ENCODE measurements around the gene AGBL4.

The AGBL4 gene

GRCh38 chr1:48643193-48643592 is 1380.6 kb downstream of the AGBL4 start:
- H3K36me3 Mint-ChIP-seq (ENCODE audit: low read depth): no peaks in the 10 kb centered on the region
- peaks cover 2% of the 10 kb centered on the region for H3K27me3 Mint-ChIP-seq (ENCODE audit: low read depth)
- no peaks in the 10 kb centered on the region for H3K9me3 Mint-ChIP-seq
- no peaks in the 10 kb centered on the region for H3K4me1 Mint-ChIP-seq (ENCODE audit: low read depth)
- DNase-seq (ENCODE audit: low spot score): no peak
- H3K4me3 Mint-ChIP-seq: no peak overlapping the region
- no peak overlapping the region for H3K27ac Mint-ChIP-seq

DNA sequence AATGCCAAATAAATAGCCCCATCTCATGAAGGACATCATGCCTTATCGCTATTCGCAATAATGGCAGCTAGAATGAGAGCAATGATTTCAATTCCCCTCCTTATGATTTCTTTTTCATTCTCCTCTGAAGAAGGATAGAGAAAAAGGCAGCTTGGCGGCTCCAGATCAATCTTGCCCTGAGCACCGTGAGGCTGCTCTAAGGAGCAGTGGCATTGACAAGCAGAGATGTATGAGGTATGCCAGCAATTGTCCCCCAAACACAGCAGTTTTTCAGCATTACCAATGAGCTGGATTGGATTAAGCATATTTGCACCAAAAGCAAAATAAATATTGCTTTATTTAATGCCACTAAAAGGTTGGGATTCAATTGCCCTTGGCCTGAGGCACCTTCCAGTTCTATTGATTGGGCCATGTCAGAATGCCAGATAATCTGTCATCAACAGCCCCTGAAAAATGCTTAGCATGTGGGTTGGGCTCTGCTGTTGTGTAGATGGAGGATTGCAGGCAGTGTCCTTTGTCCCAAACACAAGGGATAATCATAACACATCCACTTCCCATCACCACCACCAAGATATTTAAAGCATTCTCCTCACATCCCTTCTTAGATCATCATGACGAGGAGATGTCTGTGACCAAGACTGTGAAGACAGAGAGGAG is 1382.8 kb downstream of the AGBL4 start:
- Mint-ChIP-seq H3K9me3 (no peaks in the 10 kb centered on the region), H3K36me3 (ENCODE audit: low read depth) (no peaks in the 10 kb centered on the region), H3K27me3 (ENCODE audit: low read depth) (peaks cover 6% of the 10 kb centered on the region), H3K27ac (no peak overlapping the region), H3K4me3 (no peak overlapping the region), H3K4me1 (ENCODE audit: low read depth) (no peaks in the 10 kb centered on the region)
- DNase-seq (ENCODE audit: low spot score): no peak

GRCh38 chr1:48629867-48630266 is 1393.9 kb downstream of the AGBL4 start:
- Mint-ChIP-seq H3K36me3 (ENCODE audit: low read depth) (no peaks in the 10 kb centered on the region), H3K4me3 (no peak overlapping the region), H3K27ac (no peak overlapping the region), H3K9me3 (no peaks in the 10 kb centered on the region), H3K27me3 (ENCODE audit: low read depth) (peaks cover 15% of the 10 kb centered on the region), H3K4me1 (ENCODE audit: low read depth) (no peaks in the 10 kb centered on the region)
- DNase-seq (ENCODE audit: low spot score): no peak

GRCh38 chr1:48627486-48627885 is 1396.3 kb downstream of the AGBL4 start:
- Mint-ChIP-seq H3K9me3 (no peaks in the 10 kb centered on the region), H3K27me3 (ENCODE audit: low read depth) (peaks cover 21% of the 10 kb centered on the region), H3K4me1 (ENCODE audit: low read depth) (no peaks in the 10 kb centered on the region), H3K36me3 (ENCODE audit: low read depth) (no peaks in the 10 kb centered on the region), H3K4me3 (no peak overlapping the region), H3K27ac (no peak overlapping the region)
- DNase-seq (ENCODE audit: low spot score): no peak

- Mint-ChIP-seq H3K9me3 (no peaks in the 10 kb centered on the region), H3K4me1 (ENCODE audit: low read depth) (no peaks in the 10 kb centered on the region), H3K4me3 (no peak overlapping the region), H3K27me3 (ENCODE audit: low read depth) (peaks cover 9% of the 10 kb centered on the region), H3K27ac (no peak overlapping the region), H3K36me3 (ENCODE audit: low read depth) (no peaks in the 10 kb centered on the region)
- DNase-seq (ENCODE audit: low spot score): no peak
Measured at GRCh38 chr1:48619539-48619938, 1404.2 kb downstream of the AGBL4 start.

- Mint-ChIP-seq H3K4me1 (ENCODE audit: low read depth) (no peaks in the 10 kb centered on the region), H3K27me3 (ENCODE audit: low read depth) (peaks cover 3% of the 10 kb centered on the region), H3K27ac (no peak overlapping the region), H3K9me3 (no peaks in the 10 kb centered on the region), H3K4me3 (no peak overlapping the region), H3K36me3 (ENCODE audit: low read depth) (no peaks in the 10 kb centered on the region)
- DNase-seq (ENCODE audit: low spot score): no peak
Measured at GRCh38 chr1:48617252-48617651, 1406.5 kb downstream of the AGBL4 start.

DNA sequence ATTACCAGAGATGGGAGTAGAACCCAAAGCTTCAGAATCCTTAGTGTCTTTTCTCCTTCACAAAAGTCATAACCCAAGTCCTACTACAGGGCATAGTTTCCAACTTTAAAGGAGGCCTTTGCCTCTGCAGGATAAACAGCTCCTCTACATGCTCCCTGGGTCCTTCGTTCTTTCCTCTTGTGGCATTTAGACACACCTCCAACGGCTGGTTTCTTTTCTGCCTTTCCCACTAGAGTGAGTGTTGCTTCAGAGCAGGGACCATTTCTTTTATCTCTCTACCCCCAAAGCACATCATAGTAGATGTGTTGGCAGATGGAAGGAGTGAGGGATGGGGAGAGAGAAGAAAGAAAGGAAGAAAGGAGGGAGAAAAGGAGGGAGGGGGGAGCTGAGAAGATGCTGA is 1407.0 kb downstream of the AGBL4 start:
- no peak for DNase-seq (ENCODE audit: low spot score)
- Mint-ChIP-seq H3K27ac (no peak overlapping the region), H3K27me3 (ENCODE audit: low read depth) (no peaks in the 10 kb centered on the region), H3K4me3 (no peak overlapping the region), H3K4me1 (ENCODE audit: low read depth) (no peaks in the 10 kb centered on the region), H3K36me3 (ENCODE audit: low read depth) (no peaks in the 10 kb centered on the region), H3K9me3 (no peaks in the 10 kb centered on the region)

DNA sequence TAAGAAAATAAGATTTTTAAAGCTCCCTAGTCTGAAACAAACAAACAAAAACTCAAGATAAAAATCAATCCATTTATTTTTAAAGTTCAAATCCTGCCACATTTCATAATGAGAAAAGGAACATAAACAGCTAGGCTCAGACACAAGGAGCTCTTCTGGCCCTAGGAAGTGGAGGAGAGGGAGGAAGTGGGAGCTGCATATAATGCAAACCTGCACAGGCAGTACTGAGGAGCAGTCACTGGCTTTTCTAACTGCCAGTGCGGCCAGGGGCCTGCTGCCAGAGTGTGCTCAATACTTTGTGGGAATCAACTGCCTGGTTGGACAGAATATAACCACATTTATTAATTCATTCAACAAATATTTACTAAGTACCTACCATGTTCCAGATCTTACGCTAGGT is 1411.9 kb downstream of the AGBL4 start:
- DNase-seq (ENCODE audit: low spot score): no peak
- Mint-ChIP-seq H3K36me3 (ENCODE audit: low read depth) (no peaks in the 10 kb centered on the region), H3K27me3 (ENCODE audit: low read depth) (no peaks in the 10 kb centered on the region), H3K4me3 (no peak overlapping the region), H3K9me3 (no peaks in the 10 kb centered on the region), H3K4me1 (ENCODE audit: low read depth) (no peaks in the 10 kb centered on the region), H3K27ac (no peak overlapping the region)

DNA sequence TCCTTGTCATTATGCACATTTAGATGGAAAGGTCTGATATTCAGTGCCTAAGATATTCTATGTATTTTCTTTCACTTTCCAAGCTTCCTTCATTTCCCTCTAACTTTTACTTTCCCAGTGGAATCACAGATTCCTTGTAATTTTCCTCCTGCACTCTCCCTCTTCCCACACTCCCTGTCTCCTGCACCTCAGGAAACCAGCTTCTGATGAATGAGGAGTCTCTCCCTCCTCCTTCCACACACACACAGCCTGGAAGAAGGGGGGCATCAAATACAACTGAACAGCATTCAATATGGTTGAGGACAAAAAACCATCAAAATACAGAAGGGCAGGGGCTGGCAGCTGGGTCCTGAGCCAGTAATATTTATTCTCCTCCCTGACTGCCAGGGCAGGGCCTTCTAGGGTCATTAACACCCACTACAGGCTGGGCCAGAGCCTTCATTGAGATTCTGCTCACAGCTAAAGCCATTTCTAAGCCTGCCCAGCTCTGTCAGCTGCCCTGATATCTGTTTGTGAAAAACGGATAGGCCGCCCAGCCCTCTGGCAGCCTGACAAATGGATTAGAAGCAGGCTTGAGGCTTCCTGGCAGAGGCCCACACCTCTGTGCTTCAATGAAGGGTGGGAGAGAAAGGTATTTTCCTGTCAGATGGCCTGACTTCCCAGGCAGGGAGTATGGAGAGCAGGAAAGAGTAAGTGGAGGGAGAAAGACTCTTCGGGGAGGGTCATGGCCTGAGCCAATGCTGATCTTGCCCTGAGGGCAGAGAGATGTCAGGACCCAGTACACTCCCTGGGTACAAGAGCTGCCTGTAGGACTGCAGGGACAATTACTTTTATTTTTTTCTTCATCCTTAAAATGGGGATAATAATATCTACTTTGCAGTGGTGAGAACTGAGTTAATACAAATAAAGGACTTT is 1412.9 kb downstream of the AGBL4 start:
- no peak for DNase-seq (ENCODE audit: low spot score)
- Mint-ChIP-seq H3K4me1 (ENCODE audit: low read depth) (no peaks in the 10 kb centered on the region), H3K4me3 (no peak overlapping the region), H3K27me3 (ENCODE audit: low read depth) (no peaks in the 10 kb centered on the region), H3K36me3 (ENCODE audit: low read depth) (no peaks in the 10 kb centered on the region), H3K27ac (no peak overlapping the region), H3K9me3 (no peaks in the 10 kb centered on the region)

GRCh38 chr1:48608882-48609281 is 1414.9 kb downstream of the AGBL4 start:
- no peak overlapping the region for H3K4me3 Mint-ChIP-seq
- H3K27ac Mint-ChIP-seq: no peak overlapping the region
- no peaks in the 10 kb centered on the region for H3K9me3 Mint-ChIP-seq
- no peaks in the 10 kb centered on the region for H3K27me3 Mint-ChIP-seq (ENCODE audit: low read depth)
- no peaks in the 10 kb centered on the region for H3K4me1 Mint-ChIP-seq (ENCODE audit: low read depth)
- DNase-seq (ENCODE audit: low spot score): no peak
- H3K36me3 Mint-ChIP-seq (ENCODE audit: low read depth): no peaks in the 10 kb centered on the region

GRCh38 chr1:48603222-48603621 is 1420.5 kb downstream of the AGBL4 start:
- H3K4me3 Mint-ChIP-seq: no peak overlapping the region
- no peak for DNase-seq (ENCODE audit: low spot score)
- no peaks in the 10 kb centered on the region for H3K4me1 Mint-ChIP-seq (ENCODE audit: low read depth)
- no peaks in the 10 kb centered on the region for H3K9me3 Mint-ChIP-seq
- no peaks in the 10 kb centered on the region for H3K27me3 Mint-ChIP-seq (ENCODE audit: low read depth)
- H3K36me3 Mint-ChIP-seq (ENCODE audit: low read depth): no peaks in the 10 kb centered on the region
- no peak overlapping the region for H3K27ac Mint-ChIP-seq

- Mint-ChIP-seq H3K4me3 (no peak overlapping the region), H3K27me3 (ENCODE audit: low read depth) (peaks cover under 1% of the 10 kb centered on the region), H3K9me3 (no peaks in the 10 kb centered on the region), H3K36me3 (ENCODE audit: low read depth) (no peaks in the 10 kb centered on the region), H3K4me1 (ENCODE audit: low read depth) (no peaks in the 10 kb centered on the region), H3K27ac (no peak overlapping the region)
- no peak for DNase-seq (ENCODE audit: low spot score)
Measured at GRCh38 chr1:48602349-48602748, 1421.4 kb downstream of the AGBL4 start.

DNA sequence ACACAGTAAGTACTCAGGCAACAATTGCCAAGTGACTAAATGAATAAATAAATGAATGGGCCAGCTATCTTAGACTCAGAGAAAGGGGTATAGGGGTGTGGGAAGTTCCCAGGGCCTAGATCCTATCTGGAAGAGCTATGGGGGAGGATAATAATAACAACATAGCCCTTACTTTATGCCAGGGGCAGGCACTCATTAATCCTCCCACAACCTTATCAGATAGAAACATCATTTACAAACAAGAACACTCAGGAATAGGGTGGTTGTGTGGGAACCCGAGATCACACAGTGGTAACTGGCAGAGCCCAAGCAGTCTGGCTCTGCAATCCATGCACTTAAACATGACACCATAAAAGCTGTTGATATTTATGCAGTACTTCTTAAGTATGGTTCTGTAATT is 1423.6 kb downstream of the AGBL4 start:
- Mint-ChIP-seq H3K36me3 (ENCODE audit: low read depth) (no peaks in the 10 kb centered on the region), H3K4me3 (no peak overlapping the region), H3K27ac (no peak overlapping the region), H3K27me3 (ENCODE audit: low read depth) (peaks cover 3% of the 10 kb centered on the region), H3K9me3 (no peaks in the 10 kb centered on the region), H3K4me1 (ENCODE audit: low read depth) (no peaks in the 10 kb centered on the region)
- DNase-seq (ENCODE audit: low spot score): no peak

GRCh38 chr1:48597663-48598062 is 1426.1 kb downstream of the AGBL4 start:
- H3K4me3 Mint-ChIP-seq: no peak overlapping the region
- H3K36me3 Mint-ChIP-seq (ENCODE audit: low read depth): no peaks in the 10 kb centered on the region
- H3K9me3 Mint-ChIP-seq: no peaks in the 10 kb centered on the region
- H3K27me3 Mint-ChIP-seq (ENCODE audit: low read depth): peaks cover 5% of the 10 kb centered on the region
- DNase-seq (ENCODE audit: low spot score): no peak
- H3K4me1 Mint-ChIP-seq (ENCODE audit: low read depth): no peaks in the 10 kb centered on the region
- no peak overlapping the region for H3K27ac Mint-ChIP-seq
